ENCODE data around the gene ANKRD40.

ANKRD40 gene

DNA sequence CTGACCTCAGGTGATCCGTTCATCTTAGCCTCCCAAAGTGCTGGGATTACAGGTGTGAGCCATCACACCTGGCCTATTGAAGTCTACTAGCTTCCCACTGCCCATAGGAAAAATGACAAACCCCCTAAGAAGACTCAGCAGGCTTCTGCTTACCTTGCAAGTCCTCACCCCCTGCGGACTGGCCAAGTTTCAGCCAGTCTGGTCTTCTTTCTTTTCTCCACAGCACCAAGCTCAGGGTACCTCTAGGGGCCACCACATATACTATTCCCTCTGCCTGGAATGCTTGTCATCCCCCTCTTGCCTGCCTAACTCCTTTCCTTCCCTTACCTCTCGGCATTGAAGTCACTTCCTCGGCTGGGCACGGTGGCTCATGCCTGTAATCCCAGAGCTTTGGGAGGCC is 41.9 kb downstream of the ANKRD40 start:
- TF ChIP-seq, protein P1, sequence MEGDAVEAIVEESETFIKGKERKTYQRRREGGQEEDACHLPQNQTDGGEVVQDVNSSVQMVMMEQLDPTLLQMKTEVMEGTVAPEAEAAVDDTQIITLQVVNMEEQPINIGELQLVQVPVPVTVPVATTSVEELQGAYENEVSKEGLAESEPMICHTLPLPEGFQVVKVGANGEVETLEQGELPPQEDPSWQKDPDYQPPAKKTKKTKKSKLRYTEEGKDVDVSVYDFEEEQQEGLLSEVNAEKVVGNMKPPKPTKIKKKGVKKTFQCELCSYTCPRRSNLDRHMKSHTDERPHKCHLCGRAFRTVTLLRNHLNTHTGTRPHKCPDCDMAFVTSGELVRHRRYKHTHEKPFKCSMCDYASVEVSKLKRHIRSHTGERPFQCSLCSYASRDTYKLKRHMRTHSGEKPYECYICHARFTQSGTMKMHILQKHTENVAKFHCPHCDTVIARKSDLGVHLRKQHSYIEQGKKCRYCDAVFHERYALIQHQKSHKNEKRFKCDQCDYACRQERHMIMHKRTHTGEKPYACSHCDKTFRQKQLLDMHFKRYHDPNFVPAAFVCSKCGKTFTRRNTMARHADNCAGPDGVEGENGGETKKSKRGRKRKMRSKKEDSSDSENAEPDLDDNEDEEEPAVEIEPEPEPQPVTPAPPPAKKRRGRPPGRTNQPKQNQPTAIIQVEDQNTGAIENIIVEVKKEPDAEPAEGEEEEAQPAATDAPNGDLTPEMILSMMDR (IDR thresholded peaks at IDR 0.05), result no peak

DNA sequence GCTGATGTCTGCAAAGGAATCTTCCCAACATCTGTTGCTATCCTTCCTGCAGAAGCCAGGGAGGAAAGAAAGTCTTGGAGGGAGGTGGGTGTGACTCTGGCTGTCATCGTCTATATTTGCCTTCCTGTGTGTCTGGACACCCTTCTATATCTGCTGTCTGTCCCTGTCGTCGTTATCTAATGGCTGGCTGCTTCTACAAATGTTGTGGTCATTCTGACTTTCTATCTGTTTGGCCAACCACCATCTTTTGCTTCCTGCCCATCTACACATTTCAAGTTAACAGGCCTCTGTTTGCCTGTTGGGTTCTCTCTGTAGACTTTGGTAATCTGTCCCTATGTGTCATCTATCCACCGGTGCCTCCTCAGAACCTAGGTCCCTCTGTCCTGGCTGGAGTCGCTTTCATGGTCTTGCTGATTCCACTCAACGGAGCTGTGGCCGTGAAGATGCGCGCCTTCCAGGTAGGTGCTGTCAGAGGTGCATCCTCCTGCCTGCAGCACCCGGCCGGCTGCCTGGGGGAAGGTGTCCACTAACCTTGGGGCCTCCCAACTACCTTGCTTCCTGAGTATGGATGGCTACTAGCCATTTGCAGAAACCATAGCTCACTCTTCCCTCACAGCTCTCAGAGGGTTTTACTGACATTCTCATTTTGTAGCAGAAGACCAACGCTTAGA is 42.8 kb downstream of the ANKRD40 start:
- TF ChIP-seq, protein P1 (IDR thresholded peaks at IDR 0.05), result no peak

DNA sequence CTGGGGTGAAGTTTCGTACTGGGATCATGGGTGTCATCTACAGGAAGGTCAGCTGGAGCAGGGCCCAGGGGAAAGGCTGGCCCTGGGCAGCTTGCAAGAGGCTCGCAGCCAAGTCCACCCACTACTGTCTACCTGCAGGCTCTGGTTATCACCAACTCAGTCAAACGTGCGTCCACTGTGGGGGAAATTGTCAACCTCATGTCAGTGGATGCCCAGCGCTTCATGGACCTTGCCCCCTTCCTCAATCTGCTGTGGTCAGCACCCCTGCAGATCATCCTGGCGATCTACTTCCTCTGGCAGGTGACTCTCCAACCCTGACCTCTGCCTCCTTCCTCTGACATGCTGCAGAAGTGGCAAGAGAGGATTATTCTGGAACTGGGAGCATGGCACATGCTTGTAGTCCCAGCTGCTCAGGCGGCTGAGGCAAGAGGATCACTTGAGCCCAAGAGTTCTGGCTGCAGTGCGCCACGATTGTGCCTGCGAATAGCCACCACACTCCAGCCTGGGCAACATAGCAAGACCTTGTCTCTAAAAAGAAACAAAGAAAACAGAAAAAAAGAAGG is 43.8 kb downstream of the ANKRD40 start:
- TF ChIP-seq, protein P1 (IDR thresholded peaks at IDR 0.05), result no peak

DNA sequence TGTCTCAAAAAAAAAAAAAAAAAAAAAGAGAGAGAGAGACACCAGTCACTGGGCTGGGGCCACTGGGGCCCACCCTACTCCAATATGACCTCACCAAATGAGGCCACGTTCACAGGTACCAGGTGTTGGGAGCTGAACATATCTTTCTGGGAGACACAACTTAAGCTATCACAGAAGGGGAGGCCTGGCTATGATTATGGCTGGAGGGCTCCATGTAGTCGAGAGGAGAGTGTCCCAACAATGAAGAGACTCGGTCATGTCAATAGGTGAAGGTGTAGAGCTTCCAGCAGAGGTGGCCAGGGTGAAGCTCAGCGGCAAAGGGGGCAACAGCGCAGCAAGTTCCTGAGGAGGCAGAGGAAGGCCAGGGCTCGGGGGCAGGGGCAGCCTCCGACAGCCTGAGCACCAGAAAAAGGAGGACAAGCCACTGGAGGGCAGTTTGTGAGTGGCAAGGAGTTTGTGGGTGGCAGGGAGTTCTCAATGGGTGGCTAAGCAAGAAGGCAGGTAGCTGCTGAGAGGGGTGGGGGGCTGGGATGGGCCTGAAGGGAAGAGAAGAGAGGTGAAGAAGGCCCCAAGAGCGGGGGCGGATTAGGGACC is 45.0 kb downstream of the ANKRD40 start:
- TF ChIP-seq, protein P1 (IDR thresholded peaks at IDR 0.05), result no peak

DNA sequence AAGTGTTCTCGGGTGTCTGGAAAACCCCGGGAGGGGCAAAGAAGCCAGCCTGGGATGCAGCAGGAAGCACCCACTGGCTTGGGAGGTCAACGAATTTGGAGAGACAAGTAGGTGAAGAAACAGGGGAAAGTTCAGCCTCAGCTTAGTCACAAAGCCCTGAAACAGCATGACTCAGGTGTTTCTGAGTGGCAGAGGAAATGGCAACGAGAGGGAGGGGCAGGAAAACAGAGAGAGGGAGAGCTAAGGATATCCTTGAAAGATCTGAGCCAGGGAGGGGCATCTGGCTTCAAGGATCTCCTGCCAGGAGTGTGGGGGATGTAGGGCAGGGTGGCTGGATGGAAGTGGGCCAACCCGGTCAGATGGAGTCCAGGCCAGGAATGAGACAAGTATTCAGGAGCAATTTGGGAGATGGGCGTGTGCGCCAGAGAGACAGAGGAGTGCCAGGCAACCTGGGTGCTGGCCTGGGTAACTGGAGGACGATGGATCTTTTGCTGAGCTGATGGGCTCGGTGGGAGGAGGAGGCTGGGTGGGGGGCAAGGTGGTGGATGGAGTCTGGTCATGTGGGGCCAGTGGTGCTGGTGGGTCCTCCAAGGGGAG is 45.8 kb downstream of the ANKRD40 start:
- TF ChIP-seq, protein P1 (IDR thresholded peaks at IDR 0.05), result no peak

DNA sequence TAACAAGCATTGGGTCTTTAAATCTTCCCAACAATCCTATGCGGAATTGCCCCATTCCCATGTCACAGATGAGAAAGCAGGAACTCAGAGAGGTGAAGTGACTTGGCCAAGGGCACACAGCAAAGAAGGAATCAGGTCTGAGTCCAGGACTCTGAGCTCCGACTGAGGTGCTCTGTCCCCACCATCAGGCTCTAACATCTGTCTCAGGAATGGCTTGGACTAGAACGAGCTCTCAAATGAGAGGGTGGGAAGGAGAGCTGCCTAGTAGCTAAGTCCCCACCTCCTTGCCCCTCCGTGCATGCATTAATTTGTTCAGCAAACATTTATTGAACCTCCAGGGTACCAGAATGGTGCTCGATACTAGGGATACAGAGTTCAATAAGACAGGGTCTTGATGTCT is 46.4 kb downstream of the ANKRD40 start:
- TF ChIP-seq, protein P1 (IDR thresholded peaks at IDR 0.05), result no peak

DNA sequence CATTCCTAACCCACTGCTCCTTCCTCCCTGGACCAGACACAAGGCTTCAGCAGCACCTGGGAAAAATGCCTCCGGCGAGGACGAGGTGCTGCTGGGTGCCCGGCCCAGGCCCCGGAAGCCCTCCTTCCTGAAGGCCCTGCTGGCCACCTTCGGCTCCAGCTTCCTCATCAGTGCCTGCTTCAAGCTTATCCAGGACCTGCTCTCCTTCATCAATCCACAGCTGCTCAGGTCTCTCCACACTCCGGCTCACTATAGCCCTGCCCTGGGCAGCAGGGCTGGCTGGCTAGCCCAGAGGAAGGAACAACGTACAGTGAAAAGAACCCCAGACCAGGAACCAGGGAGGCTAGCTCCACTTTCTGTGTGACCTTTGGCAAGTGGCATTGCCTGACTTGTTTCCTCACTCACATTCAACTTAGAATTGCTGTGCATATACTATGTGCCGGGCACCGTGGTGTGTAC is 46.8 kb downstream of the ANKRD40 start:
- TF ChIP-seq, protein P1 (IDR thresholded peaks at IDR 0.05), result no peak

All from LNCAP (cell line).